ENCODE measurements around the gene STAG1. TPM values are rescaled to one million over a fixed set of nuclear protein-coding genes. Genes with fewer than 3 reads are reported as not detected.
A peak's percentile ranks its signal among the peaks of the same experiment; 100 is the strongest.

STAG1 gene
- total and polyA plus RNA-seq, 2 experiments from 2014 or later = 9.0 to 21.9 TPM

GRCh38 chr3:136651581-136651980 lies 100.6 kb downstream of the STAG1 start:
- Mint-ChIP-seq H3K27ac (peak overlapping the region; percentile 28; the same call in 1 of the 2 replicates), H3K9me3 (peaks cover 22% of the 10 kb centered on the region; the same call in 2 of the 3 replicates), H3K36me3 (ENCODE audit: low read depth) (peaks cover 23% of the 10 kb centered on the region), H3K4me3 (no peak overlapping the region), H3K4me1 (peaks cover 9% of the 10 kb centered on the region), H3K27me3 (ENCODE audit: insufficient read depth, low read depth, poor library complexity) (peaks cover 1% of the 10 kb centered on the region)
- no peak overlapping the region for H3K4me2 ChIP-seq
- no peak overlapping the region for H2AFZ ChIP-seq
- no peaks in the 10 kb centered on the region for H3K27me3 ChIP-seq (ENCODE audit: insufficient read depth)
- H3K4me1 ChIP-seq (ENCODE audit: insufficient read depth) = no peaks in the 10 kb centered on the region
- no peaks in the 10 kb centered on the region for H3F3A ChIP-seq (replicated peaks; ENCODE audit: low read depth)
- TF ChIP-seq POLR2AphosphoS5 (IDR thresholded peaks at IDR 0.05; ENCODE audit: low read depth) (no peak), ZNF462 (CRISPR knock-in tag; IDR thresholded peaks at IDR 0.05) (no peak), ETS1 (IDR thresholded peaks at IDR 0.05) (no peak), REST (IDR thresholded peaks at IDR 0.05; ENCODE audit: unreplicated experiment) (no peak), EZH2phosphoT487 (IDR thresholded peaks at IDR 0.05; ENCODE audit: unreplicated experiment) (no peak), STAT1 (IDR thresholded peaks at IDR 0.05; ENCODE audit: unreplicated experiment) (no peak), CREB1 (CRISPR knock-in tag; IDR thresholded peaks at IDR 0.05; ENCODE audit: low read depth) (no peak), CTCF (conservative IDR thresholded peaks at IDR 0.05; ENCODE audit: low read depth in 2 of 2) (no peak), EZH2 (IDR thresholded peaks at IDR 0.05; ENCODE audit: low read depth, unreplicated experiment) (no peak), ZNF331 (CRISPR knock-in tag; IDR thresholded peaks at IDR 0.05; ENCODE audit: low read depth) (no peak), JUNB (IDR thresholded peaks at IDR 0.05; ENCODE audit: unreplicated experiment) (no peak), NANOG (IDR thresholded peaks at IDR 0.05; ENCODE audit: borderline replicate concordance) (no peak)
- DNase-seq (ENCODE audit: low spot score) (no peak), ATAC-seq (no peak)
- H3K27ac ChIP-seq (ENCODE audit: low read depth) = no peak overlapping the region
- no peaks in the 10 kb centered on the region for H3K9me2 ChIP-seq (ENCODE audit: insufficient read depth)
- 0 out of 2 replicates have a peak, but pooled peaks cover 4% of the 10 kb centered on the region for H4K20me1 ChIP-seq (replicated peaks; ENCODE audit: insufficient read depth)
- no peaks in the 10 kb centered on the region for H3K36me3 ChIP-seq (ENCODE audit: insufficient read depth)
- peaks cover 99% of the 10 kb centered on the region for H3K79me2 ChIP-seq (replicated peaks; ENCODE audit: insufficient read depth)
- no peak overlapping the region for H3K4me3 ChIP-seq
